HepG2 (cell line): ENCODE results near the gene SETD2. TPM values are rescaled to one million over a fixed set of nuclear protein-coding genes. Genes with fewer than 3 reads are reported as not detected.

Experiments used
- ATAD3A ChIP-seq: sonication (generic); formaldehyde crosslinking; IDR thresholded peaks from 2 replicates; pipeline ENCODE4 v1.4.0; 2020; ENCODE audit warnings: missing genetic modification reagents
- DDIT3 ChIP-seq: sonication (generic); formaldehyde crosslinking; IDR thresholded peaks from 2 replicates; pipeline ENCODE4 v1.4.0; 2020; ENCODE audit warnings: mild to moderate bottlenecking, missing genetic modification reagents
- MBNL3 ChIP-seq: fragments of 250-450 bp; sonication (Bioruptor Pico); conservative IDR thresholded peaks from 2 replicates; pipeline ENCODE4 v1.8.0; 2022; ENCODE audit warnings: mild to moderate bottlenecking, inconsistent platforms
- MIER2 ChIP-seq: IDR thresholded peaks from 2 replicates; pipeline ENCODE4 v1.6.1; 2016; ENCODE audit warnings: missing biosample characterization, missing genetic modification reagents
- NFIC ChIP-seq: IDR thresholded peaks from 2 replicates; pipeline ENCODE4 v1.6.1; 2012; ENCODE audit warnings: mild to moderate bottlenecking, low read length, inconsistent platforms
- NFKBIZ ChIP-seq: IDR thresholded peaks from 2 replicates; pipeline ENCODE4 v1.6.1; 2018; ENCODE audit warnings: missing genetic modification reagents, missing compliant biosample characterization
- TEAD3 ChIP-seq: optimal IDR thresholded peaks from 2 replicates; pipeline ENCODE3; 2016; ENCODE audit warnings: borderline replicate concordance
- THYN1 ChIP-seq: sonication (generic); formaldehyde crosslinking; IDR thresholded peaks from 2 replicates; pipeline ENCODE4 v1.8.1; 2023; ENCODE audit warnings: low read depth, mild to moderate bottlenecking, moderate library complexity, missing genetic modification reagents, borderline replicate concordance
- TP53 ChIP-seq: sonication (generic); formaldehyde crosslinking; conservative IDR thresholded peaks from 2 replicates; pipeline ENCODE4 v1.4.0; 2020; ENCODE audit warnings: missing genetic modification reagents
- ZBED4 ChIP-seq: sonication (generic); formaldehyde crosslinking; IDR thresholded peaks from 2 replicates; pipeline ENCODE4 v1.4.0; 2020; ENCODE audit warnings: missing genetic modification reagents, borderline replicate concordance
- ZNF432 ChIP-seq: sonication (generic); formaldehyde crosslinking; IDR thresholded peaks from 2 replicates; pipeline ENCODE4 v1.5.0; 2020; ENCODE audit warnings: missing genetic modification reagents, mild to moderate bottlenecking, borderline replicate concordance
- ZNF563 ChIP-seq: sonication (generic); formaldehyde crosslinking; IDR thresholded peaks from 2 replicates; pipeline ENCODE4 v1.8.0; 2022; ENCODE audit warnings: mild to moderate bottlenecking, moderate library complexity, missing genetic modification reagents
- polyA plus RNA-seq, 8 experiments: library from polyadenylated mRNA; depleted of rRNA in 3 of 8; stranded (reverse) in 7 of 8; unstranded in 1 of 8; fragments of >200 nt; fragmentation: Illumina TruSeq in 4 of 8; extraction: Trizol in 4 of 8; gene quantifications; 2 replicates each; pipeline versions ENCODE4 v1.2.1 to v1.2.3, GENCODE V29; 2011 to 2016; ENCODE audit warnings: low read depth in 4 of 8, missing spikeins in 1 of 8, mixed read lengths in 1 of 8; ENCODE audit not compliant: insufficient read depth in 1 of 8
- total RNA-seq, 5 experiments: library from RNA; depleted of rRNA; stranded (reverse); fragments of >200 nt; fragmentation: Illumina TruSeq; extraction: Trizol; gene quantifications; 2 replicates each; pipeline ENCODE4 v1.2.3, GENCODE V29; 2016; ENCODE audit warnings: low read depth in 1 of 5
- TF ChIP-seq, protein P1 (sequence below): sonication (generic); formaldehyde crosslinking; IDR thresholded peaks from 2 replicates; pipeline ENCODE4 v1.8.0; 2022; ENCODE audit warnings: mild to moderate bottlenecking, missing genetic modification reagents, moderate library complexity
- TF ChIP-seq, protein P2 (sequence below): sonication (generic); formaldehyde crosslinking; IDR thresholded peaks from 2 replicates; pipeline ENCODE4 v1.8.0; 2022; ENCODE audit warnings: mild to moderate bottlenecking, missing genetic modification reagents
- TF ChIP-seq, protein P3 (sequence below), 2 experiments: IDR thresholded peaks; 2 replicates each; pipeline ENCODE4 v1.6.1; 2011 to 2012; ENCODE audit warnings: low read length in 2 of 2, borderline replicate concordance in 1 of 2, low read depth in 1 of 2, mild to moderate bottlenecking in 1 of 2, moderate library complexity in 1 of 2
- TF ChIP-seq, protein P4 (sequence below): sonication (generic); formaldehyde crosslinking; IDR thresholded peaks from 2 replicates; pipeline ENCODE4 v1.4.0; 2020; ENCODE audit warnings: missing genetic modification reagents, mild to moderate bottlenecking, borderline replicate concordance

Gene SETD2
- total and polyA plus RNA-seq, 2 of the 13 experiments (the other 11 are each of a cell fraction or from before 2014, with no cell fraction given): 14.2 to 24.2 TPM

- TF ChIP-seq MBNL3 (CRISPR knock-in tag) (no peak), NFIC (peak; percentile 70; the same call in 1 of the 2 replicates), ZNF563 (no peak), TP53 (CRISPR knock-in tag) (peak; percentile 51; the same call in 1 of the 2 replicates), THYN1 (CRISPR knock-in tag) (no peak), ZBED4 (CRISPR knock-in tag) (0 out of 2 replicates have a peak, but pooled peaks have one; percentile 31), TEAD3 (peak; percentile 92), NFKBIZ (no peak), MIER2 (CRISPR knock-in tag) (peak; percentile 29; the same call in 1 of the 2 replicates), DDIT3 (CRISPR knock-in tag) (no peak), ZNF432 (CRISPR knock-in tag) (no peak), ATAD3A (CRISPR knock-in tag) (no peak)
- TF ChIP-seq, protein P1, sequence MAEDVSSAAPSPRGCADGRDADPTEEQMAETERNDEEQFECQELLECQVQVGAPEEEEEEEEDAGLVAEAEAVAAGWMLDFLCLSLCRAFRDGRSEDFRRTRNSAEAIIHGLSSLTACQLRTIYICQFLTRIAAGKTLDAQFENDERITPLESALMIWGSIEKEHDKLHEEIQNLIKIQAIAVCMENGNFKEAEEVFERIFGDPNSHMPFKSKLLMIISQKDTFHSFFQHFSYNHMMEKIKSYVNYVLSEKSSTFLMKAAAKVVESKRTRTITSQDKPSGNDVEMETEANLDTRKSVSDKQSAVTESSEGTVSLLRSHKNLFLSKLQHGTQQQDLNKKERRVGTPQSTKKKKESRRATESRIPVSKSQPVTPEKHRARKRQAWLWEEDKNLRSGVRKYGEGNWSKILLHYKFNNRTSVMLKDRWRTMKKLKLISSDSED: no peak
- TF ChIP-seq, protein P2, sequence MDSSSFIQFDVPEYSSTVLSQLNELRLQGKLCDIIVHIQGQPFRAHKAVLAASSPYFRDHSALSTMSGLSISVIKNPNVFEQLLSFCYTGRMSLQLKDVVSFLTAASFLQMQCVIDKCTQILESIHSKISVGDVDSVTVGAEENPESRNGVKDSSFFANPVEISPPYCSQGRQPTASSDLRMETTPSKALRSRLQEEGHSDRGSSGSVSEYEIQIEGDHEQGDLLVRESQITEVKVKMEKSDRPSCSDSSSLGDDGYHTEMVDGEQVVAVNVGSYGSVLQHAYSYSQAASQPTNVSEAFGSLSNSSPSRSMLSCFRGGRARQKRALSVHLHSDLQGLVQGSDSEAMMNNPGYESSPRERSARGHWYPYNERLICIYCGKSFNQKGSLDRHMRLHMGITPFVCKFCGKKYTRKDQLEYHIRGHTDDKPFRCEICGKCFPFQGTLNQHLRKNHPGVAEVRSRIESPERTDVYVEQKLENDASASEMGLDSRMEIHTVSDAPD (CRISPR knock-in tag): peak; percentile 81; the same call in 1 of the 2 replicates
- TF ChIP-seq, protein P3, sequence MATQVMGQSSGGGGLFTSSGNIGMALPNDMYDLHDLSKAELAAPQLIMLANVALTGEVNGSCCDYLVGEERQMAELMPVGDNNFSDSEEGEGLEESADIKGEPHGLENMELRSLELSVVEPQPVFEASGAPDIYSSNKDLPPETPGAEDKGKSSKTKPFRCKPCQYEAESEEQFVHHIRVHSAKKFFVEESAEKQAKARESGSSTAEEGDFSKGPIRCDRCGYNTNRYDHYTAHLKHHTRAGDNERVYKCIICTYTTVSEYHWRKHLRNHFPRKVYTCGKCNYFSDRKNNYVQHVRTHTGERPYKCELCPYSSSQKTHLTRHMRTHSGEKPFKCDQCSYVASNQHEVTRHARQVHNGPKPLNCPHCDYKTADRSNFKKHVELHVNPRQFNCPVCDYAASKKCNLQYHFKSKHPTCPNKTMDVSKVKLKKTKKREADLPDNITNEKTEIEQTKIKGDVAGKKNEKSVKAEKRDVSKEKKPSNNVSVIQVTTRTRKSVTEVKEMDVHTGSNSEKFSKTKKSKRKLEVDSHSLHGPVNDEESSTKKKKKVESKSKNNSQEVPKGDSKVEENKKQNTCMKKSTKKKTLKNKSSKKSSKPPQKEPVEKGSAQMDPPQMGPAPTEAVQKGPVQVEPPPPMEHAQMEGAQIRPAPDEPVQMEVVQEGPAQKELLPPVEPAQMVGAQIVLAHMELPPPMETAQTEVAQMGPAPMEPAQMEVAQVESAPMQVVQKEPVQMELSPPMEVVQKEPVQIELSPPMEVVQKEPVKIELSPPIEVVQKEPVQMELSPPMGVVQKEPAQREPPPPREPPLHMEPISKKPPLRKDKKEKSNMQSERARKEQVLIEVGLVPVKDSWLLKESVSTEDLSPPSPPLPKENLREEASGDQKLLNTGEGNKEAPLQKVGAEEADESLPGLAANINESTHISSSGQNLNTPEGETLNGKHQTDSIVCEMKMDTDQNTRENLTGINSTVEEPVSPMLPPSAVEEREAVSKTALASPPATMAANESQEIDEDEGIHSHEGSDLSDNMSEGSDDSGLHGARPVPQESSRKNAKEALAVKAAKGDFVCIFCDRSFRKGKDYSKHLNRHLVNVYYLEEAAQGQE (IDR thresholded peaks at IDR 0.05; ENCODE audit: borderline replicate concordance in 1 of 2, low read depth in 1 of 2, low read length in 2 of 2): peak in 1 of 2 experiments; percentile 53; a peak in 1 of 4 replicates
- TF ChIP-seq, protein P4, sequence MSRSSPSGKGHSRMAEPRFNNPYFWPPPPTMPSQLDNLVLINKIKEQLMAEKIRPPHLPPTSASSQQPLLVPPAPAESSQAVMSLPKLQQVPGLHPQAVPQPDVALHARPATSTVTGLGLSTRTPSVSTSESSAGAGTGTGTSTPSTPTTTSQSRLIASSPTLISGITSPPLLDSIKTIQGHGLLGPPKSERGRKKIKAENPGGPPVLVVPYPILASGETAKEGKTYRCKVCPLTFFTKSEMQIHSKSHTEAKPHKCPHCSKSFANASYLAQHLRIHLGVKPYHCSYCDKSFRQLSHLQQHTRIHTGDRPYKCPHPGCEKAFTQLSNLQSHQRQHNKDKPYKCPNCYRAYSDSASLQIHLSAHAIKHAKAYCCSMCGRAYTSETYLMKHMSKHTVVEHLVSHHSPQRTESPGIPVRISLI: peak; percentile 60; the same call in 1 of the 2 replicates
Observed at GRCh38 chr3:46970391-46971091, 193.4 kb downstream of the SETD2 start (continued).
